HS-5 (cell line): ENCODE measurements around the gene GATAD2B.
"Not testable (repeated sequence)": the region's sequence is repeated elsewhere in the genome, so short reads cannot be mapped to it uniquely, and the experiment has no call there.

ENCODE experiments used
- DNase-seq: peaks from one replicate; pipeline ENCODE4 v3.0.0-alpha.2; 2012; ENCODE audit warnings: low read depth

GATAD2B gene

DNA sequence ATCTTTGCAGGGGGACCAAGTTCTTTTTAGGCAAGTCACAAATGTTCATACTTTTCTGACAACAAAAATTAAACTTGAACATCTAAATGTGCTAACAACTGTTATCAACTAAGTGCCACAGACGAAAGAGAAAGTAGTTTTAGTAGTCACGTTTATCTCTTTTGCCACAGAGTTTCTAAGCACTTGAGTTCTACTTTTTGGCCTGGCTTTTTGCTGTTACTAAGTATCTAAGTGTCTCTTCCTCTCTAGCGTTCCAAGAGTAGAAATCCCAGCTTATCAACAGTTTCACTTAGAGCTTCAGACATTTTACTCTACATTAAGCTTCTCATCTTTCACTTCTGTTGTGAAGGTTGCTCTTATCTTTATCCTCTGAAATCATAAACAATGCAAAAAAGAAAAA lies 34.2 kb downstream of the GATAD2B start:
- no peak for DNase-seq

DNA sequence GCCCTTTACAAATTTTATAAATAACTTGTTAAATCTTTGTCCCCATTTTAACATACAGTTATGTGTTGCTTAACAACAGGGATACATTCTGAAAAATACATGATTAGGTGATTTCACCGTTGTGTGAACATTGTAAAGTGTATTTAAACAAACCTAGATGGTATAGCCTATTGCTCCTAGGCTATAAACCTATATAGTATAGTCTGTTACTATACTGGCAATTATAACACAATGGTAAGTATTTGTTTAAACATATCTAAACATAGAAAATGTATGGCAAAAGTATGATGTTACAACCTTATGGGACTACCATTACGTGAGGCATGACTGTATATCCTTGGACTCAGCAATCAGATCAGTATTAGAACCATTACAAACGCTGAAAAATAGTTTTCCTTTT lies 36.6 kb downstream of the GATAD2B start:
- DNase-seq, result no peak

DNA sequence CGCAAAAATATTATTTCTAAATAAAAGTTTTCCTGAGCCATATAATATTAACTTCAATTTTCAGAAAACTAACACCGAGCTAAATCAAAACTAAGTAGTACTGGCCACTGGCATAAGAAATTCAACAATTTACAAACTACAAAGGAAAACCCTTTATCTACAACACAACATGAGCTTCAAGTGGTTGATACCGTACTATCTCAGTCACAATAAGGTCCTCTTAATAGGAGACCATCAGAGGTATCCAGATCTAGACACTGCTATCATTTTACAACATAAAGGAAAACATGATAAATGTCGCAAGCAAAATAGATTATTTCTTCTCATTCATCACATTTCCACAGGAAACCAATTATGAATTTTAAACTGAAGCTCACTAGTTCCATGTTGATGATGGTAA lies 39.5 kb downstream of the GATAD2B start:
- DNase-seq, result no peak

DNA sequence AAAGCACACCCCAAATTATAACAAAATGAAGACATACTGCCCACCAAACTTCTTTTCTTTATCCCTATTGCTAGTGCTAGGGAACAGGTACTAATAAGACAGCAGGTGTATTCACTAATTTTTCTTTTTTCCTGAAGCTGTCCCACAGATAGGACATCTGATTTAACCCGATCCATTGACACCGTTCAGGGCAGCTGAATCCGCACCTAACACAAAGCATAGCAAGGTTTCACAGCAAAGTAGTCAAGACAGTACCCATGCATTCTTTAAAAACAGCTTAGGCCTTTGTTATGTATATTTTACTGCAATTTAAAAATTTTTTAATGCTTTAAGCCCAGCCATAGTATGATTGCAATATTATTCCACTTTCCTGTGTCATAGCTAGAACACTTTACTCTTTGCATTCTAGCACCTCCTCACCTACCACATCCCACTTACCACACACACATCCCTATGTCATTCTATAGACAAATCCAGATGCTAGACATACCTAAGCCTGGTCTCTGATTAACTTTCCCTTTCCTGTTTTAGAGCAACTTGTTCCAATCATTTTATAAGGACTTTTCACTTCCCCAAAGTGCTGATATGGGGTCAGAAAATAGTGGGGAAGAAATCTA lies 40.4 kb downstream of the GATAD2B start:
- no peak for DNase-seq

DNA sequence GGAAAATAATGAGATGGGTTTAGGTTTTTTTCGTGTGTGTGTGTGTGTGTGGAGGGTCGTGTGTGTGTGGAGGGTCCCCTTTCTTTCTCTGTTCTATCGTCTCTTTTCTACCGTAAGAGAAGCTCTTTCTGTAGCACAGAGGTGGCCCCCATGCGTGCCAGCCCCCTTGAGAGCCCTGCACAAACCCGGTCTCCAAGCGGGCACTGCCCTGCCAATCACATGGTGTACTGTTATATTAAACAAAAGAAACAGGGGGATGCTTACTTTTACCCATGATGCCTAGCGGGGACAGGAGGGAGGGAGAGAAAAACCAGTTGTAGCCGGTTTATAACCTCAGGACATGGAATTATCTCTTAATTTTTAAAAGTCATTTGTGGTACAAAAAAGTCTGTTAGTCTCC lies 41.0 kb downstream of the GATAD2B start:
- DNase-seq, result no peak

DNA sequence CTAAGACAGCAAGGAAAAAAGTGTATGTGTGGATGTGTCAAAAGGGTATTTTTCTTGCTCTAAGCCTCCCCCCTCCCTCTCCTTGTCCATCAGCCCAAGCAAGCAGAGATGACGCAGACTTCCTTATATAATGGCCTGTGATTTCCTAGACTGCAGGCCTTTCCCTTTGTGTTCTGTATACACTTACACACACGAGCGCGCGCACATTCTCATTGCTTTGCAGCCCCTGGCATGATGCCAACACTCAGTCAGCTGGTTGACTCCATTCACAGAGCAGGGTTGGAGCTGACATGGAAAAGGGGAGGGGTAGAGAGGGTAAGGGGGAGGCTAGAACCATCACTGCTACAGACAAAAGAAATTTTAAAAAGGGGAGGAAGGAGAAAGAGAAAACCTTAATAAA lies 41.8 kb downstream of the GATAD2B start:
- no peak for DNase-seq

DNA sequence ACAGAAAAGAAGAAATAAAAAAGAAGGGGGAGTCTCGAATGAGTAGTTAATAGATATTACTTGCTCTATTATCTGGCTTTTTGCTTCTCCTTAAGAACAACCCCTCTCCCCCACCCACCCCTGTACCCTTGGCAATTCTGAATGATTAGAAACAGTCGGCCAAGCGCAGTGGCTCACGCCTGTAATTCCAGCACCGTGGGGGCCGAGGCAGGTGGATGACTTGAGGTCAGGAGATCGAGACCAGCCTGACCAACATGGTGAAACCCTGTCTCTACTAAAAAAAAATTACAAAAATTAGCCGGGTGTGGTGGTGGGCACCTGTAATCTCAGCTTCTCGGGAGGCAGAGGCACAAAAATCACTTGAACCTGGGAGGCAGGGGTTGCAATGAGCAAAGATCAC lies 42.7 kb downstream of the GATAD2B start:
- DNase-seq, result no peak

DNA sequence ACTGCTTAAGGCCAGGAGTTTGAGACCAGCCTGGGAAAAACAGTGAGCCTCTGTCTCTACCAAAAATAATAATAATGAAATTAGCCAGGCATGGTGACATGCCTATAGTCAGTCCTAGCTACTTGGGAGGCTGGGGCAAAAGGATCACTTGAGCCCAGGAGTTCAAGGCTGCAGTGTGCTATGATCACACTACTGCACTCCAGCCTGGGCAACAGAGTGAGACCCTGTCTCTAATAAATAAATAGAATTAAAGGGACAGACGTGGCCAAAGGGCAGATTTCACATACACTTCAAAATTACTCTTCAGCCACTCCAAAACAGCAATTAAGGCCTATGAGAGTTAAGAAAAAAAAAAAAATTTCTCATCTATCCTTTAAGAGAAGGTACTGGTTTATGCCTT lies 45.7 kb downstream of the GATAD2B start:
- DNase-seq, result no peak

DNA sequence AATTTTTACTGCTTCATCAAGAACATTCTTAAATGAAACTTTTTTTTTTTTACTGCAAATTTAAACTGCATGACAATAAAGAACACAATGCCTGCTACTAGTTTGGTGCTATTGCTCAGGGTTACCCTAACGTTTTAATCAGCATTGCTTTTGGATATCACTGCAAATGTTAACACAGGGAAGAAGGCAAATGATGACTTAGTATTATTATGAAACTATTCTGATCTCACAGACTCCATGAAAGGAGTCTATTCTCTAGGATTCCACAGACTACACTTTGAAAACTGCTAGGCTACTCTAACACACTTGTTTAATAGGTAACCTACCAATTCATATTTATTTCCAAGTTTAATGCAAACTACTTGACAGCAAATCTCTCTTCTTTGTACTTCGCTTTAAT lies 49.8 kb downstream of the GATAD2B start:
- no peak for DNase-seq

DNA sequence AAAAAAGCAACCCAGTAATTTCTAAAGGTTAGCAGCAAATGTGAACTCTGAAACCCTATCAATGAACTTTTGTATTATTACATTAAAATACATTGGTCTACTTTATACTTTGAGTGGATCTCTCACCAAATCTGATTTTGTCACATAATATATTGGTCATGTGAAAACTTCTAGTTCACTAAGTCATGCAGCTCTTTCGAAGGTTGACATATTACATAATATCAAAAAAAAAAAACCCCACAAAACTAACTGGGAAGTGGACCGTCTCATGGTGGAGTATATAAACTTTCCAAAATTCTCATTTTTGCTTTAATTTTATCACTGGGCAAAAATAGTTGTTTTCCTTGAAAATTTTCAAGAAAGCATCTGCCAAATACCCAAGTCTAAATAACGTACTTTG lies 50.4 kb downstream of the GATAD2B start:
- DNase-seq, result no peak

DNA sequence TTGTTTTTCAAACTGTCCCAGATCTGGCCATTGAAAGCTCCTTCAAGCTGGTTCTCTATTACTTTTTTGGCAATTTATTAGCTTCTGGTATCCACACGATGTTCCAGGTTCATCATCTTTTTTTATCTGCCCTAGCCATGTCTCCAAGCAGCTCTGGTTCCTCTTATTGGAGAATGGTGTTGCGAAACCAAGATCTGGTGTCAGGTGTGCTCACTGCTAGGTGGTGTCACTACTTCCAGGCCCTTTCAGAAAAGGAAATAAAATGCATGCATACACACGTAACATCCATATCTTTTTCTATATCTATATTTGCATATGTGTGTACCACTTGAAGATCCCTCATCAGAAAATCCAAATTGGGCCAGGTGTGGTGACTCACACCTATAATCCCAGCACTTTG lies 53.3 kb downstream of the GATAD2B start:
- no peak for DNase-seq

DNA sequence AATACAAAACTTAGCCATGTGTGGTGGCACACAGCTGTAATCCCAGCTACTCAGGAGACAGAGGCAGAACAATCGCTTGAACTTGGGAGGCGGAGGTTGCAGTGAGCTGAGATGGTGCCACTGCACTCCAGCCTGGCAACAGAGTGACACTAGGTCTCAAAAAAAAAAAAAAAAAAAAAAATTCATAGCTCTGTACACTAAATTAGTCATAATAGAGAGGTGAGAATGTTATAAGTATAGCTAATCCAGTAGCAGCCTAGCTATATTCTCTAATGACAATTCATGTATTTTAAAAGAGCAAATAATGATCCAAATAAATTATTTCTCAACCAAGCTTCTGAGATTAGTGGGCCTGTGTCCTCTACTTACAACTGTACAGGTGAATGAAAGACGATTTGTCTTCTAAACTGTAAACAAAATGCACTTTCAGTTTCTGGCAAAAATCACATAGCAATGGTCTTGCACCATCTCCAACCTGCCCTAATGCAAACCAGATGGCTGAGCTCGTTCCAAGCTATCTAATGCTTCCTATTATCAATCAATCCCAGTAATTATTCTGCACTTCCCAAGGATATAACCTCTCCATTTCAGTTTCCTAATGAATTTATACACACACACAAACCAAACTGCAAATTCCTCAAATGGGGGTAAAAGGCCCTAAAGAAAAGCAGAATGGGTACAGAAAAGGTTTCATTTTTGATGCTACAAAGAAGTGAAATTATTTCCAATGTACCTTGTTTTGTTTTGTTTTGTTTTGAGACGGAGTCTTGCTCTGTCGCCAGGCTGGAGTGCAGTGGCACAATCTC lies 56.5 kb downstream of the GATAD2B start:
- DNase-seq, result peak; percentile 30

DNA sequence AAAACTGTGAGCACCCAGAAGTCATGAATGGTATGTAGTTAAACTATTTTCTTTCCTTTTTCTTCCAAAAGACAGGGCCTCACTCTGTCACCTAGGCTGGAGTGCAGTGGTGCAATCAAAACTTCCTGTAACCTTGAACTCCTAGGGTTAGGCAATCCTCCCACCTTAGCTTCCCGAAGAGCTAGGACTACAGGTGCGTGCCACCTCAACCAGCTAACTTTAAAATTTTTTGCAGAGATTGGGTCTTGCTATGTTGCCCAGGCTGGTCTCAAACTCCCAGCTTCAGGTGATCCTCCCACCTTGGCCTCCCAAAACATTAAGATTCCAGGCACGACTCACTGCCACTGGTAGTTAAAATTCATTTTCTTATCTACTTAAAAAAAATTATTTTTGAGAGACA lies 62.5 kb downstream of the GATAD2B start:
- no peak for DNase-seq

DNA sequence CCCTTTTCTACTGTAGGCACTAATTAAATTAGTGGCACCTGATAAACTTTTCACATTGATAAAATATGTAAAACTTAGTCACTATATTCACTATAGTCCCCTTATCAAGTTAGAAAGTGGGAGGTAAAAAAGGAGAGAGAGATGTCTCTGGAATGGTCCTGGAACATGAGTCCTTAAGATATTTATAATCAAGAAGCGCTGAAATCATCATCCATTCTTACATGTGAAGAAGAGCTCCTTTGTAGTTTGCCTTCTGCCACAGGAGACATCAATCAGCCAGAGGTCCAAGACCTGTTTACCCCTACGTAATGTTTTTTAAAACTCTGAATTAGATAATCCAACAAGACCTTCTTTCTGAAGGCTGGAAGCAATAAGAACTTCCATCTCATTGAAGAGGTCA lies 65.3 kb downstream of the GATAD2B start:
- DNase-seq, result no peak

DNA sequence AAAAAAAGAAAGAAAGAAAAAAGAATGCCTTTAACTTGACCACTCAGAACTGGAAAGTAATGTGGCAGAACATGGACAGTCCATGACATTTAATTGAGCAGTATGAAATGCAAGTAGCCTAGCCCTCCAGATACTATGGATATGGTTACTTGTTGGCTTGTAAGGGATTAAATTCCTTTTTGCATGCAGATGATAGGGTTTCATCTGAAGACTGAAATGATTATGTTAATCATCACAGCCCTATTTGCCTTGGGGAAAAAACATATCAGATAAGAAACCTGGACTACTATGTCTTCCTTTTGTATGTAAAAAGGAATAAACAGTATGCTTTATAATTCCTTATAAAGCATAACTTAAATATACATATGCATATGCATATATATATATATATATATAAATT lies 66.0 kb downstream of the GATAD2B start:
- no peak for DNase-seq

DNA sequence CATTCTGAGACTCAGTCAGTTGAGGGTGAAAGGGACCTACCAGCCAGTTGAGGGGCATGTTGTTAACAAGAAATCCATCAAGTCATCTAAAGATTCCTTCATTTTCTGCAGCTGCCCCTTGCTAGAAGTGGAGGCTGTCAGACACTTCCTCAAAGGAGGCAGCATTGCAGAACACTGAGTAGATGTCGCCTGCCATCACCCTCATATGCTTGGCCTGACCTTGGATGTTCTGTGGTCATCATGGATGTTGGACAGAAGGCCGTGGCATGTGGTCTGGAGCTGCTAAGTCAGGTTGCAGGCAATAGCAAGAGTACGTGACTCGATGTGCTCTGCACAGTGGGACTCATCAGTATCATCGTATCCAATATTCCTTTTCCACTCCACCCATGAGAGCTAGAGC lies 70.6 kb downstream of the GATAD2B start:
- DNase-seq, result no peak

DNA sequence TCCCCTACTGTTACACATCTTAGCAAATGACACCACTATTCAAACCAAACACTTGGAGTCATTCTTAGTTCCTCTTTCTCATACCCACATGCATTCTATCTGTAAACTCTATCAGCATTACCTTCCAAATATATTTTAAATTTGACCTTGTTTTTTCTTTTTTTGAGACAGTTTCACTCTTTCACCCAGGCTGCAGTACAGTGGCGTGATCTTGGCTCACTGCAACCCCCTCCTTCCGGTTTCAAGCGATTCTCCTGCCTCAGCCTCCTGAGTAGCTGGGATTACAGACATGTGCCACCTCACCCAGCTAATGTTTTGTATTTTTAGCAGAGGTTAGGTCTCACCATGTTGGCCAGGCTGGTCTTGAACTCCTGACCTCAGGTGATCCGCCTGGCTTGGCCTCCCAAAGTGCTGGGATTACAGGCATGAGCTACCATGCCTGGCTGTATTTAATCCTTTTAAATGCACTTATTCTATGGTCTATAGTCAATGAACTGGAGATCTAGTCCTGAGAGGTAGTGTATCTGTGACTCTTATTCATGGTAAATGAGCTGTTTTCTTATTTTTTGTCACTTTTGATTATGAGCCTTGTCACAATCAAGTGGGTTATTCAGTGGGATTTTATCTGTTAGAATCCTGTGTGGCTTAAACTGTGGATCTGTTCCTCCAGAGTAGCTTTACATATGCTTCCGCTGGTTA lies 73.1 kb downstream of the GATAD2B start:
- DNase-seq, result no peak

DNA sequence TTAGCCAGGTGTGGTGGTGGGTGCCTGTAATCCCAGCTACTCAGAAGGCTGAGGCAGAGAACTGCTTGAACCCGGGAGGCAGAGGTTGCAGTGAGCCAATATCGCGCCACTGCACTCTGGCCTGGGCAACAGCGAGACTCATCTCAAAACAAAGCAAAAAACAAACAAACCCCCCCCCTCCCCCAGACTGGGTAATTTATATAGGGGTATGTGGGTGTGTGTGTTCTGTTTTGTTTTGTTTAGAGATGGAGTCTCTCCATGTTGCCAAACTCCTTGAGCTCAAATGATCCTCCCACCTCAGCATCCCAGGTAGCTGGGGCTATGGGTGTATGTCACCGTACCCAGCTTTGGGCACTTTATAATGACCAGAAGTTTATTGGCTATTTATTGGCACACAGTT lies 74.0 kb downstream of the GATAD2B start:
- no peak for DNase-seq

DNA sequence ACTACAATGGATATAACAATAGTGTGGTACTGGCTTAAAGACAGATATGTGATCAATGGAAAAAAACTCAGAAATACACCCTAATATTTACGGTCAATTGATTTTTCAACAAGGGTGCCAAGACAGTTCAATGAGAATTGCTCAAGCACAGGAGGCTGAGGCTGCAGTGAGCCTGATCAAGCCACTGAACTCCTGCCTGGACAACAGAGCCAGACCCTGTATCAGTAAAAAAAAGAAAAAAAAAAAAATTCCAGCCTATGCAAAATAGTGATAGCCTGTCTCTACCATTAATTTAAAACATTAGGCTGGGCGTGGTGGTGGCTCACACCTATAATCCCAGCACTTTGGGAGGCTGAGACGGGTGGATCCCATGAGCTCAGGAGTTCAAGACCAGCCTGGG lies 77.6 kb downstream of the GATAD2B start:
- no peak for DNase-seq

DNA sequence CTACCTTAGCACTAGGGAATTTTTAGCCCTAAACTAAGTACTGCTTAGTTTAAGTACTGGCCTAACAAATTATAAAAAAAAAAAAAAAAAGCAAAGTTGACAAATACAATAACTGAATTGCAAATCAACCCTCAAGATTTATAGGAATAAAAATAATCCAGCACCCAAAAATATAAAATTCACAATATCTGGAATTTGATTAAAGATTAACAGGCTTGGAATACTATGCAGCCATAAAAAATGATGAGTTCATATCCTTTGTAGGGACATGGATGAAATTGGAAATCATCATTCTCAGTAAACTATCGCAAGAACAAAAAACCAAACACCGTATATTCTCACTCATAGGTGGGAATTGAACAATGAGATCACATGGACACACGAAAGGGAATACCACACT lies 78.4 kb downstream of the GATAD2B start:
- not testable (repeated sequence) for DNase-seq

DNA sequence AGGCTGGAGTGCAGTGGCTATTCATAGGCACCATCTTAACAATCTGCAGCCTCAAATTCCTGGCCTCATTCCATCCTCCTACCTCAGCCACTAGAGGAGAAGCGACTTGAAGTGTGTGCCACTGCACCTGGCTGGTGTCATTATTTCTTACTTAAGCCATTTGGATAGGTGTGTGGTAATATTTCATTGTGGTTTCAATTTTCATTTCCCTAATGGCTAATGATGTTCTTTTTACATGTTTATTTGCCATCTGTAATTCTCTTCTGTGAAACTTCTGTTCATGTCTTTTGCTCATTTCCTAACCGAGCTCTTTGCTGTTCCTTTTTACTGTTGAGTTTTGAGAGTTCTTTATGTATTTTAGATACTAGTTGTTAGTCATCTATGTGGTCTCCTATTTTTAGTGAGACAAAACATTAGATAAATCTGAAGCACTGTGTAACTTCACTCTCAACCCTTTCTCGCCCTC lies 80.7 kb downstream of the GATAD2B start:
- DNase-seq, result no peak

DNA sequence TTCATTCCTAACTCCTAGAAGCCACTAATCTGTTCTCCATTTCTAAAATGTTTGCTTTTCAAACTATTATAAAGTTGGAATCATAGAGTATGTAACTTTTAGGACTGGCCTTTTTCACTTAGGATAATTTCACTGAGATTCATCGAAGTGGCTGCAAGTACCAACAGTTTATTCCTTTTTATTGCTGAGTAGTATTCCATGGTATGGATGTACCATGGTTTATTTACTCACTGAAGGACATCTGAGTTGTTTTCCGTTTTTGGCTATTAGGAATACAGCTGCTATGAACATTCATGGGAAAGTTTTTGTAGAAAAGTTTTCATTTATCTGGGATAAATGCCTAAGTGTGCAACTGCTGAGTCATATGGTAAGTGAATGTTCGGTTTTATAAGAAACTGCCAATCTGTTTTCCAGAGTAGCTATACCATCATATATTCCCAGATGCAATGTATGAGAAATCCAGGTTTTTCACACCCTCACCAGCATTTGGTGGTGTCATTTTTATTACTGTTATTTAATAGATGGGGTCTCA lies 81.2 kb downstream of the GATAD2B start:
- no peak for DNase-seq

DNA sequence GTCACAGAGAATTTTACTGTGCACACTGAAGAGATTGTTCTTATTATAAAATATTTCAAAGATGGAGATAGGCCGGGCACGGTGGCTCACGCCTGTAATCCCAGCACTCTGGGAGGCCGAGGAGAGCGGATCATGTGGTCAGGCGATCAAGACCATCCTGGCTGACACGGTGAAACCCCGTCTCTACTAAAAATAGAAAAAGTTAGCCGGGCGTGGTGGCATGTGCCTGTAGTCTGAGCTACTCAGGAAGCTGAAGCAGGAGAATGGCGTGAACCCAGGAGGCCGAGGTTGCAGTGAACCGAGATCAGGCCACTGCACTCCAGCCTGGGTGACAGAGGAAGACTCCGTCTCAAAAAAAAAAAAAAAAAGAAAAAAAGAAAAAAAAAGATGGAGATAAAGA lies 82.0 kb downstream of the GATAD2B start:
- DNase-seq, result not testable (repeated sequence)
